ENCODE measurements around the gene NEAT1.

NEAT1 gene

DNA sequence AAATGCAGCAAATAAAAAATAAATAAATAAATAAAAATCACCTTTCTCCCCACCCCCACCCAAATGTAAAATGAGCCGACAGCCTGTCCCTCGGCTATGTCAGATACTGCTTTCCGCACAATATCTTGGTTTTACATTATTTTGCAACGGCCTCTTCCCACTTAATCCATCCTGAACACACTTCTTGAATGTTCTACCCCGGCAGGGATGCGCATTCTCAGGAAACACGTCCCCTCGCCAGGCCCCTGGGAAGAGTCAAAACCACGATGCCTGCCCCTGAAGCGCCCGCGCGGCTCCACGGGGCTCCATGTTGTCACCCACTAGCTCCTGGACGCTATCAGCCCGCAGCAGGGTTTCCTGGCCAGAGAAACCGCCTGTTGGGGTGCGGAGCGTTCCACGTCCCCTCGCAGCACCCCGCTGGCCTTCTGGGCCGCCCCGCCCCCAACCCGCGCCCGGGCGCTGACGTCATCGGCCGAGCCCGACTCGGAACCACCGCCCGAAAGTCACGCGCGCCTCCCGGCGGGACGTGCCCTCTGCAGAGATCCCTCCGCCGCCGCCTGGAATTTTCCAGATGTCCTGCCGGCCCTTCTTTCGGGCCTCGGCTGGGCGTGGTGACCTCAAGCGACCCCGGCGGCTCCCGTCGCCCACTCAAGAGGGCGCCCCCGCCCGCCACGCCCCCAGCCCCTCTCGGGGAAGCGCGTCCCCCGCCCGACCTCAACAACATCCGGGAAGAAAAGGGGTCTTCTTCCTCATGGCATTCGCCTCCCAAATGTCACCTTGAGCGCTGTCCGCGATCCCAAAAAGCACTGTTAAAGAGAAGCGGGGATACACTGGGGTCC, 585 bp upstream of the NEAT1 start:
- DNase-seq (ENCODE audit: low spot score): peak; percentile 98

DNA sequence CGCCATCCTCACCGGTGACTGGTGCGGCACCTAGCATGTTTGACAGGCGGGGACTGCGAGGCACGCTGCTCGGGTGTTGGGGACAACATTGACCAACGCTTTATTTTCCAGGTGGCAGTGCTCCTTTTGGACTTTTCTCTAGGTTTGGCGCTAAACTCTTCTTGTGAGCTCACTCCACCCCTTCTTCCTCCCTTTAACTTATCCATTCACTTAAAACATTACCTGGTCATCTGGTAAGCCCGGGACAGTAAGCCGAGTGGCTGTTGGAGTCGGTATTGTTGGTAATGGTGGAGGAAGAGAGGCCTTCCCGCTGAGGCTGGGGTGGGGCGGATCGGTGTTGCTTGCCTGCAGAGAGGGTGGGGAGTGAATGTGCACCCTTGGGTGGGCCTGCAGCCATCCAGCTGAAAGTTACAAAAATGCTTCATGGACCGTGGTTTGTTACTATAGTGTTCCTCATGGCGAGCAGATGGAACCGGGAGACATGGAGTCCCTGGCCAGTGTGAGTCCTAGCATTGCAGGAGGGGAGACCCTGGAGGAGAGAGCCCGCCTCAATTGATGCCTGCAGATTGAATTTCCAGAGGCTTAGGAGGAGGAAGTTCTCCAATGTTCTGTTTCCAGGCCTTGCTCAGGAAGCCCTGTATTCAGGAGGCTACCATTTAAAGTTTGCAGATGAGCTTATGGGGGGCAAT, 1.1 kb downstream of the NEAT1 start:
- DNase-seq (ENCODE audit: low spot score): peak; percentile 83

DNA sequence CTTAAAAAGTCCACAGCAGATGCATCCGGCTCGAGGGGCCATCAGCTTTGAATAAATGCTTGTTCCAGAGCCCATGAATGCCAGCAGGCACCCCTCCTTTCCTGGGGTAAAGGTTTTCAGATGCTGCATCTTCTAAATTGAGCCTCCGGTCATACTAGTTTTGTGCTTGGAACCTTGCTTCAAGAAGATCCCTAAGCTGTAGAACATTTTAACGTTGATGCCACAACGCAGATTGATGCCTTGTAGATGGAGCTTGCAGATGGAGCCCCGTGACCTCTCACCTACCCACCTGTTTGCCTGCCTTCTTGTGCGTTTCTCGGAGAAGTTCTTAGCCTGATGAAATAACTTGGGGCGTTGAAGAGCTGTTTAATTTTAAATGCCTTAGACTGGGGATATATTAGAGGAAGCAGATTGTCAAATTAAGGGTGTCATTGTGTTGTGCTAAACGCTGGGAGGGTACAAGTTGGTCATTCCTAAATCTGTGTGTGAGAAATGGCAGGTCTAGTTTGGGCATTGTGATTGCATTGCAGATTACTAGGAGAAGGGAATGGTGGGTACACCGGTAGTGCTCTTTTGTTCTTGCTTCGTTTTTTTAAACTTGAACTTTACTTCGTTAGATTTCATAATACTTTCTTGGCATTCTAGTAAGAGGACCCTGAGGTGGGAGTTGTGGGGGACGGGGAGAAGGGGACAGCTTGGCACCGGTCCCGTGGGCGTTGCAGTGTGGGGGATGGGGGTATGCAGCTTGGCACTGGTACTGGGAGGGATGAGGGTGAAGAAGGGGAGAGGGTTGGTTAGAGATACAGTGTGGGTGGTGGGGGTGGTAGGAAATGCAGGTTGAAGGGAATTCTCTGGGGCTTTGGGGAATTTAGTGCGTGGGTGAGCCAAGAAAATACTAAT, 1.9 kb downstream of the NEAT1 start:
- DNase-seq (ENCODE audit: low spot score): peak; percentile 84

DNA sequence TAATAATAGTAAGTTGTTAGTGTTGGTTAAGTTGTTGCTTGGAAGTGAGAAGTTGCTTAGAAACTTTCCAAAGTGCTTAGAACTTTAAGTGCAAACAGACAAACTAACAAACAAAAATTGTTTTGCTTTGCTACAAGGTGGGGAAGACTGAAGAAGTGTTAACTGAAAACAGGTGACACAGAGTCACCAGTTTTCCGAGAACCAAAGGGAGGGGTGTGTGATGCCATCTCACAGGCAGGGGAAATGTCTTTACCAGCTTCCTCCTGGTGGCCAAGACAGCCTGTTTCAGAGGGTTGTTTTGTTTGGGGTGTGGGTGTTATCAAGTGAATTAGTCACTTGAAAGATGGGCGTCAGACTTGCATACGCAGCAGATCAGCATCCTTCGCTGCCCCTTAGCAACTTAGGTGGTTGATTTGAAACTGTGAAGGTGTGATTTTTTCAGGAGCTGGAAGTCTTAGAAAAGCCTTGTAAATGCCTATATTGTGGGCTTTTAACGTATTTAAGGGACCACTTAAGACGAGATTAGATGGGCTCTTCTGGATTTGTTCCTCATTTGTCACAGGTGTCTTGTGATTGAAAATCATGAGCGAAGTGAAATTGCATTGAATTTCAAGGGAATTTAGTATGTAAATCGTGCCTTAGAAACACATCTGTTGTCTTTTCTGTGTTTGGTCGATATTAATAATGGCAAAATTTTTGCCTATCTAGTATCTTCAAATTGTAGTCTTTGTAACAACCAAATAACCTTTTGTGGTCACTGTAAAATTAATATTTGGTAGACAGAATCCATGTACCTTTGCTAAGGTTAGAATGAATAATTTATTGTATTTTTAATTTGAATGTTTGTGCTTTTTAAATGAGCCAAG, 2.7 kb downstream of the NEAT1 start:
- DNase-seq (ENCODE audit: low spot score): peak; percentile 95

DNA sequence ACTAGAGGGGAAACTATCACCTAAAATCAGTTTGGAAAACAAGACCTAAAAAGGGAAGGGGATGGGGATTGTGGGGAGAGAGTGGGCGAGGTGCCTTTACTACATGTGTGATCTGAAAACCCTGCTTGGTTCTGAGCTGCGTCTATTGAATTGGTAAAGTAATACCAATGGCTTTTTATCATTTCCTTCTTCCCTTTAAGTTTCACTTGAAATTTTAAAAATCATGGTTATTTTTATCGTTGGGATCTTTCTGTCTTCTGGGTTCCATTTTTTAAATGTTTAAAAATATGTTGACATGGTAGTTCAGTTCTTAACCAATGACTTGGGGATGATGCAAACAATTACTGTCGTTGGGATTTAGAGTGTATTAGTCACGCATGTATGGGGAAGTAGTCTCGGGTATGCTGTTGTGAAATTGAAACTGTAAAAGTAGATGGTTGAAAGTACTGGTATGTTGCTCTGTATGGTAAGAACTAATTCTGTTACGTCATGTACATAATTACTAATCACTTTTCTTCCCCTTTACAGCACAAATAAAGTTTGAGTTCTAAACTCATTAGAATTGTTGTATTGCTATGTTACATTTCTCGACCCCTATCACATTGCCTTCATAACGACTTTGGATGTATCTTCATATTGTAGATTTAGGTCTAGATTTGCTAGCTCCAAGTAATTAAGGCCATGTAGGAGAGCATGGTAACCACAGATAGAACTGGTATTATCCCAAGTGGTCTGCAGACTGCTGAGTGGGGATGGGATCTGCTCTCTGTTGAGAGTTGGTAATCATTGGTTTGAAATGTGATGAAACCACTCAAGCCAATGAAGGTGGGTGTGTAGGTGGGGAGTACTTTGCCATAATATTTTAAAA, 3.6 kb downstream of the NEAT1 start:
- DNase-seq (ENCODE audit: low spot score): peak; percentile 91

DNA sequence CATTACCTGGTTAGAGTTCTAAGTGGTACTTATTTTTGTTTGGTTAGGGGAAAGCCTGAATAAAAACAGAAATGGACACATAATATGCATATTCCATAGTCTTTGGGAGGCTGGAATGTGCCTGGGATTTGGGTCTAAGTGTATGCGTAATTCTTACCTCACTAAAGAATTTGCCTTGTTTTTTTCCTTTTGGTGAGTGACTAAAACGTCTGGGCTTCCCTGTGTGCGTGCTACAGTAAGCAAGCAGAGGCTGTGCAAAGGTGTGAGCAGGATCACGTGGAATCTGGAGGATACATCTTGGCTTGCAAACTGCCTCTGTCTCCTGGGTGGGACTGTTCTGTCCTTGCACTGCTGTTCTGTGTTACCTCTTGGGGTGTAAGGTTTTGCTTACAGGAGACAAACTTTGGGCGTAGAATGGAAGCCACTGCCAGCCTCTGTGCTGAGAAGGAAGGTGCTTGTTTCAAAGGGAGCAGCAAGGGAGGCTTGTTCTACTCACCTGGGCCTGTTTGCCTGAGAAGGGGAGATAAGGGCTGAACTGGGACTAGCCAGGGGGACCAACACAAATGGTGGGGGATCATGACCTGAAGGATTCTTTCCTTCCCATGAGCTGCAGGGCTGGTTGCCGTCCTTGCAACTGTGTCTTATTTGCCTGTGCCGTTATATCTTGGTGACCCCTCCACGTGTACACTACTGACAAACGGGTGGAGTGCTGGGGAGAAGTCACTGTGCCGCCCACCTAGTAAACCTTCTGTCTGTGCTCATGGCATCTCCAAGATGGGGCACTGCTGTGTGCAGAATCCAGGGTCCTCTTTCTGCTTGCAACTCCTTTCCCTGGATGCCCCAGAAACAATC, 4.5 kb downstream of the NEAT1 start:
- no peak for DNase-seq (ENCODE audit: low spot score)

DNA sequence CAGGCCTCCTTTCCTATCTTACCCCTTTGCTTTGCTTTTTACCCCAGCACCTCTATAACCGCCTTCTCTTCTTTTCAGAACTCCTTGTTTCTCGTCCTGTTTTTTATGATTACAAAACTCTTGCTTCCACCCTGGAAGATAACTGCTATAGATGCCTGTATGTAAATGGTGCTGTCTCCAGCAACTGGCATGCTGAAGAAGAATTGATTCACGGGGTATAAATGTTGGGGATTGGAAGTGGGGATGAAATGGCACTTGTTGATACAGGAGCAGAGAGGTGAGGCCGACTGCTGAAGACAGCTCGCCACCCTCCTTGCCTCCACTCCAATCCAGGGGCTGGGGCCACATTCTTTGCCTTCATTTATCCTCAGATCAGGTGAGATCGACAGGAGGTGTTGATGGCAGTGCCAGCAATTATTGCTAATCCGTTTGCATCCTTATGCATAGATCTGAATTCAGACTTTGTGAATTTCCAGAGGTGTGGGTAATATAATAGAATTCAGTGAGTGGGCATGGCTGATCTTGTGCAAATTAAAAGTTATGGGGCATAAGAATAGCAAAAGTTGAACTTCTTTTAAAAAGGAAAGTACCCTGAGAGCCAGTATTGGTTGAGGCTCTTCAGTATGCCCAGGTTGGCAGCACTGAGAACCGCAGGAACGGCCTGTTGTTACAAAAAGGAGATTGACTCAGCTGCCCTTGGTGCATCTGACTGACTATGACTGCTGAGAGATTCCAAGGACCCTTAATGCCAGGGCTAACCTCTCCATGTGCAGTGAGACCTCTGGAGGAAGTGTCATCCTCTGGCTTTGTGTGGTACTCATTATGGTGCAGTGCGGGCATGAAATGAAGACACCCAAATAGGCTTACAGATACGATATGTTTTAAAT, 5.3 kb downstream of the NEAT1 start:
- peak; percentile 86 for DNase-seq (ENCODE audit: low spot score)

DNA sequence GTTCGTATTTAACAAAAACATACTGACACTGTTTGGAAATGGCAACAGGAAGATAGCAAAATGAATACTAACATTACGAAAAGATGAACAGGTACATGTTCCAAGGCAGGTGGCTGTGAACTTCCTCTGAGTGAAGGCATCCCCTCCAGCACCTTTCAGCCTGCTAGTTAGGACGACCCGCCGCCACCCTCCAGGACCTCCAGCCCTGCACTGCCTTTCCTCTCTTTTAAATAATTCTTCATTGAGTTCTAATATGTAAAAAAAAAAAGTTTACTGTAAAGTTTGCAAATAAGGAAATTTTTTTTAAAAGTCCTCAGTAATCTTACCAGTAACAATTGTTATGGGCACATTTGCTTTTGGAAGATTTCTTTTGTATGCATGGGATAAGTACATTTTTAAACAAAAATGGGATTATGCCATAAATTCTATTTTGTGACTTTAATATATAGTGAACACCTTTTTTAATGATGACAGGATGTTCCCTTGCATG, 6.0 kb downstream of the NEAT1 start:
- no peak for DNase-seq (ENCODE audit: low spot score)

DNA sequence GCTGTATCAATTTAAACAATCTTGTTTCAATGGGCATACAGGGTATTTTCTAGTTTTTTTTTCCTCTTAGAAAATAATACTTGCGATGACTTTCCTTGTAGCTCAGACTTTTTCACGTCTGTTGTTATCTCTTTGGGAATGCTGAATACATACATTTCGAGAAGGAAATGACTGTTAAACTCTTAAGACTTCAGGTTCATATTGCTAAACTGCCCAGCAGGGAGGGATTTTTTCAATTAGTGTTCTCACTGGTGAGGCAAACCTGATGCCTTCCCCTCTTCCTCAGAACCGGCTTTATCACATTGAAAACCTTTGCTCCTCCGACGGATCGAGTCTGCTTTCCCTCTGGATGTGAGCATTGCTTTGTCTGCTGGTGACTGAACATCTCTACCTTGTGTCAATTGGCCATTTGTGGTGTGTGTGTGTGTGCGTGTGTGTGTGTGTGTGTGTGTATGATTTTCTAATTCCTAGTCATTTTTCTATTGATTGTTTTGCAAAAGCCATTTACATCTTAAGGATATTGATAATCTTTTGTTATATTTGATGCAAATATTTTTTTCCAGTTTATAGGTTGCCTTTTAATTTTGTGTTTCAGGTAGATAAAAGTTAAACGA, 6.6 kb downstream of the NEAT1 start:
- peak; percentile 84 for DNase-seq (ENCODE audit: low spot score)

DNA sequence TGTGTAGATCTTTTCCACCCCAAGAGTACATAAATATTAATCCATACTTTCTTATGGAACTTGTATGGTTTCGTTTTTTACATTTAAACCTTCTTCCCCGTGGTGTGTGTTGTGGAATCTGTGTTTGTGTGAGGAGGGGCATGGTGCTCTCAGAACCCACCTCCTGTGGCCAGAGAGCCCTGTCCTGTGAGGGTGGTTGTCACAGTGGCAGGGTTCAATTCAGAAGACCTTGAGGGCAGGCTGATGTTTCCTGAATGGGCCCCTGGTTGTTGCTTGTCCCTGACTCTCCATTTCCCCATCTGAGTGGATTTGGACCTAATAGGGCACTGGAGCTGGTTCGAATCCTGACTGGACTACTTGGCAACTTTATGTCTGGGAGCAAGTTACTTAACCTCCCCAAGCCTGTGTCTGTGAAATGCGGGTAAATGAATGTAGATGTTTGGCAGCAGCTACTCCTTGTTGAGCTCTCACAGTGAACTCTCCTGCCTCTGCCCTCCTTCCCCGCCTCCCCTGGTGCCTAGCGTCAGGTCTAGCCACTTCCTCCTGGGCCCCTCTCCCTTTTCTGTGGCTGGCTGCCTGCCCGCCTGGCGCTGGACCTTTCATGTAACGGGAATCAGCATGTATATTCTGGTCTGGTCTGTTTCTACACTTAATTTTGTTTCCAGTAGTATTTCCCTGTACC, 7.3 kb downstream of the NEAT1 start:
- DNase-seq (ENCODE audit: low spot score): peak; percentile 88

DNA sequence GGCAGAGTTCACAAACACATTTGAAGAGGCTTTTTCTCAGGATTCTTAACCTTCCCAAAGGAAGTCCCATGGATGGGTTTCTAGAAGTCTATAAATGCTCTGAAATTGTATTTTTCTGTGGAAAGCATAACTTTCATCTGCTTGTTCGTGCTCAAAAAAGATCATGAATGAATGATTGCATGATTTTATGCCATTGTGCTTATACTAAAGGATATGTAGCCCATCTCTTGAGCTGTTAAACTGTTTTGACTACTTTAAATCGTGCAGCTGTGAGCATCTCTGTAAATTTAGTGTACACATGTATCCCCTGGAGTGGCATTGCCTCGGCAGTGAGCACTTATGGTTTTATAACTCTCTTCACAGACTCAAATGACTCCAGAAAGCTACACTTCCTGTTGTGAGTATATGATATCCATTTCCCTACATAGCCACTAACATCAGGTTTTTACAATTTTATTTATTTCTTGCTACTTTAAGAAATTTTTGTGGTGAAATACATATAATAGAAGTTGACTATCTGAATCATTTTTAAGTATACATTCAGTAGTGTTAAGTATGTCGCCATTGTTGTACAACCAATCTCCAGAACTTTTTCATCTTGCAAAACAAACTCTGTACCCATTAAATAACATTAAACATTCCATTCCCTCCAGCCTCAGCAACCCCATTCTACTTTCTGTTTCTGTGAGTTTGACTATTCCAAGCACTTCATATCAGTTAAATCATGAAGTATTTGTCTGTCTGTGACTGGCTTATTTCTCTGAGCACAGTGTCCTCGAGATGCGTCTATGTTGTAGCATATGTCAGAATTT, 8.0 kb downstream of the NEAT1 start:
- peak; percentile 81 for DNase-seq (ENCODE audit: low spot score)

DNA sequence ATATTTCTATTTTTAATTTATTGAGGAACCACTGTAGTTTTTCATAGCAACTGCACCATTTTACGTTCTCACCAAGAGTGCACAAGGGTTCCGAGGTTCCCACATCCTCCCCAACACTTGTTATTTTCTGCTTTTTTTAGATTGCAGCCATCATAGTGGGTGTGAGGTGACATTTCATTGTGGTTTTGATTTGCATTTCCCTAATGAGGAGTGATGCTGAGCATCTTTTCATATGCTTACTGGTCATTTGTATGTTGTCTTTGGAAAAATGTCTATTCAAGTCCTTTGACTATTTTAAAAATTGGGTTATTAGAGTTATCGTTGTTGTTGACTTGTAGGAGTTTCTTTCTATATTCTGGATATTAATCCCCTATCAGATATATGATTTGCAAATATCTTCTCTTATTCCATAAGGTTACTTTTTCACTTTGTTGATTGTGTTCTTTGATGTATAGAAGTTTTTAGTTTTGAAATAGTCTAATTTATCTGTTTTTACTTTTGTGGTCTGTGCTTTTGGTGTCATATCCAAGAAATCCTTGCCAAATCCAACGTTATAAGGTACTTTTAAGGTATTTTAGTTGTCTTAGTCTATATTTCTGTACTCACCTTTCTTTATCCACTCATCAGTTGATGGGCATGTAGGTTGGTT, 9.0 kb downstream of the NEAT1 start:
- DNase-seq (ENCODE audit: low spot score): peak; percentile 72

DNA sequence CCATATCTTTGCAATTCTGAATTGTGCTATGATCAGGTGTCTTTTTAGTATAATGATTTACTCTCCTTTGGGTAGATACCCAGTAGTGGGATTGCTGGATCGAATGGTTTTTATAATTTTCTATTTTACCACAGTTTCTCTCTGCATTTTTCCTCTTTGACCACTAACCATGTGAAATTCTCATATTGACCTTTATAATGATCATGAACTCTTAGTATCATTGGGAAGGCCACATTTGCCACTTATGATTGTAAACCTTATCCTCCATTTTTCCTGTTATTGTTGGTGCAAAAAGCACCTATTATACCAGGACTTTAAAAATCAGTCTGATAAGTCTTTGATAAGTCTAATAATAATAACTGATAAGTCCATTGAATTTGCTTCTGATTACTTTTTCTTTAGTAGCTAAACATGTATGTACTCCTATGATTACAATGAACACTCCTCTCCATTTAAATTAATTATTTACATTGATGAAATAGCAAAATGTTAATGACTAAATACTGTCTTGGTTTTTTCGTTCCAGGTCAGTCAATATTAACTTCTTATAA, 9.6 kb downstream of the NEAT1 start:
- no peak for DNase-seq (ENCODE audit: low spot score)

DNA sequence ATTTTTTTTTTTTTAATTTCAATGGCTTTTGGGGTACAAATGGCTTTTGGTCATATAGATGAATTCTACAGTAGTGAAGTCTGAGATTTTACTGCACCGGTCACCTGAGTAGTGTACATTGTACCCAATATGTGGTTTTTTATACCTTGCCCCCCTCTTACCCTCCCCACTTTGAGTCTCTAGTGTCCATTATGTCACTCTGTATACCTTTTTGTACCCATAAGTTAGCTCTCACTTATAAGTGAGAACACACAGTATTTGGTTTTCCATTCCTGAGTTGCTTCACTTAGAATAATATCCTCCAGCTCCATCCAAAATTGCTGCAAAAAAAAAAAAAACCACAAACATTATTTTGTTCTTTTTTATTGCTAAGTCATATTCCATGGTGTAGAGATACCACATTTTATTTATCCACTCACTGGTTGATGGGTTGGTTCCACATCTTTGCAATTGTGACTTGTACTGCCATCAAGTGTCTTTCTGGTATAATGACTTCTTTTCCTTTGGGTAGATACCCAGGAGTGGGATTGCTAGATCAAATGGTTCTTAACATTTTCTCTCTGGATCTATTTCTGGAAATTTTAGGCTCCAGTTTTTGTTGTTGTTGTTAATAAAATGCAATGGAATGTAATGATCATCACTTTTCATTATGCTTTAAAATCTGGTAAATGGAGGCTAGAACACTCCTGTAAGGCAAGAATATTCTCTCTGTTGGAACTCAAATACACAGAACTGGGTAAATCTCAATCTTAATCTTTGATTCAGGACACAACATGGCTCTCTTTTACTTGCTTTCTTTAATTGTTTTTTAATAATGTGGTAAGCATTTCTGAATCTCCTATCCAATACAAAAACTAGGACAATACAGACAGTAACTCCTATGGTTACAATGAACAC, 10.3 kb downstream of the NEAT1 start:
- peak; percentile 90 for DNase-seq (ENCODE audit: low spot score)

DNA sequence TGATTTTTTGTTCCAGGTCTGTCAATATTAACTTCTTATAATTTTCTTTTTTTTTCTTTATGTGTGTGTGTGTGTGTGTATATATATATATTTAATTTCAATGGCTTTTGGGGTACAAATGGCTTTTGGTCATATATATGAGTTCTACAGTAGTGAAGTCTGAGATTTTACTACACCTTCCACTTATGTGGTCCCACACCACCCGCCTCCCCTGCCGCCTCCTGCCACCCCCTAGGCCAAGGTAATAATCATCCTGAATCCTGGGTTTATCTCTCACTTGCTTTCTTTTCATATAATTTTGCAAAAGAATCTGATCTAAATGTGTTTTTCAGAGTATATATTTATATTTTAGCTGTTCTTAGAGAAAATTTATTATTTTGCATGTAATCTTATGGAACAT, 11.1 kb downstream of the NEAT1 start:
- DNase-seq (ENCODE audit: low spot score): no peak

Data from hematopoietic multipotent progenitor cell treated with erythropoietin and hydrocortisone succinate and interleukin-3 and kit ligand, for 17 days (in vitro differentiated cells).